ENCODE results near the gene NOX5. TPM values are rescaled to one million over a fixed set of nuclear protein-coding genes. Genes with fewer than 3 reads are reported as not detected.

Gene NOX5
- total and polyA plus RNA-seq, 2 experiments from 2014 or later: 0.11 TPM; not detected in 1

DNA sequence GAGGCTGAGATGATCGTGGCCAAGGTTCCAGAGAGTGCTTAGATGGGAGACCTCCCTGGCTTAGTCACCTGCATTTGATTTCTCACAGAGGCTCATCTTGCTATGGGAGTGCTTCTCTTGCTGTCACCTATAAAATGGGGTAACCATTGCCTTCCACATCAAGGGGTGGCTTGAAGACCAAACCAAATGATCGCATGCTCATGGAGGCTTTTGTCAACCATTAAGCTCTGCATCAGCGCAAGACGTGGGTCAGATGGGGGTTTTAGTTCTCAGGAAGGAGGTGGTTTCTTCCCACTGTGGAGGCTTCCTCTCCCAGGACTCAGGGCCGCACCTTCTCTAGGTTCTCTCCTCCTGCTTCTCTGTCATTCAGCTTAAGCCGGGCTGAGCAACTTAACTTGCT is 27.4 kb upstream of the NOX5 start:
- in situ Hi-C loops (cut with MboI): no loop called here
- Histone ChIP-seq H3K36me3 (ENCODE audit: low read depth) (no peaks in the 10 kb centered on the region), H2AFZ (no peak overlapping the region), H3F3A (ENCODE audit: insufficient read depth) (no peaks in the 10 kb centered on the region), H3K27ac (no peak overlapping the region), H3K4me1 (ENCODE audit: insufficient read depth) (no peaks in the 10 kb centered on the region), H3K79me2 (ENCODE audit: insufficient read depth) (no peaks in the 10 kb centered on the region), H3K9me3 (ENCODE audit: low read depth) (no peaks in the 10 kb centered on the region), H4K20me1 (ENCODE audit: insufficient read depth) (no peaks in the 10 kb centered on the region), H3K9ac (no peak overlapping the region), H3K4me2 (ENCODE audit: unreplicated experiment) (no peak overlapping the region), H3K9me2 (ENCODE audit: insufficient read depth) (no peaks in the 10 kb centered on the region), H3K4me3 (no peak overlapping the region), H3K27me3 (replicated peaks; ENCODE audit: insufficient read depth) (no peaks in the 10 kb centered on the region)
- no peak for DNase-seq
- TF ChIP-seq EZH2 (IDR thresholded peaks at IDR 0.05; ENCODE audit: insufficient read depth, poor library complexity, severe bottlenecking): no peak
- TF ChIP-seq EZH2phosphoT487 (IDR thresholded peaks at IDR 0.05; ENCODE audit: insufficient read depth, low read depth): no peak
- WGBS, 2 experiments (ENCODE audit: low coverage in 1 of 2, low lambda C conversion rate in 2 of 2, missing lambda C conversion rate in 2 of 2): 73 to 82% methylated on average over 6 of the region's 6 CpGs

DNA sequence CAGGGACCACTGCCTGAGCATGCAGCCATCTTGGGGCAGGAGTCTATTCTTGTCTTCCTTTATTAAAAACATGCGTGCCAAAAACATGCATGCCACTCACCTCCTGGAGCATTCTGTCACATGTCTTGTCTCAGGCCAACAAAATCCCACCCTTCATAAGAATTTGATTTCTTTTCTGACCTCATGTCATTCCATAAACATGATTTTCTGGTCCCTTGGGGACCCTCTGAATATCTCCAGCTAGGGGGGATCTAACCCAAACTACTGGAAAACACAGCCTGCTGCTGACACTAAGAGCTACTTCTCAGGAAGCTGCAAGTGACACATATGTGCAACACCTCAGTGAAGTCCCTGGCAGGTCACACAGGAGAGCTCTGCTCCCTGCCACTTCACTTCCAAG is 26.8 kb upstream of the NOX5 start:
- no peaks in the 10 kb centered on the region for H3K79me2 ChIP-seq (ENCODE audit: insufficient read depth)
- WGBS, 2 experiments (ENCODE audit: low coverage in 1 of 2, low lambda C conversion rate in 2 of 2, missing lambda C conversion rate in 2 of 2): 0 to 3% methylated on average over 1 of the region's 1 CpG
- in situ Hi-C loops (cut with MboI): no loop called here

DNA sequence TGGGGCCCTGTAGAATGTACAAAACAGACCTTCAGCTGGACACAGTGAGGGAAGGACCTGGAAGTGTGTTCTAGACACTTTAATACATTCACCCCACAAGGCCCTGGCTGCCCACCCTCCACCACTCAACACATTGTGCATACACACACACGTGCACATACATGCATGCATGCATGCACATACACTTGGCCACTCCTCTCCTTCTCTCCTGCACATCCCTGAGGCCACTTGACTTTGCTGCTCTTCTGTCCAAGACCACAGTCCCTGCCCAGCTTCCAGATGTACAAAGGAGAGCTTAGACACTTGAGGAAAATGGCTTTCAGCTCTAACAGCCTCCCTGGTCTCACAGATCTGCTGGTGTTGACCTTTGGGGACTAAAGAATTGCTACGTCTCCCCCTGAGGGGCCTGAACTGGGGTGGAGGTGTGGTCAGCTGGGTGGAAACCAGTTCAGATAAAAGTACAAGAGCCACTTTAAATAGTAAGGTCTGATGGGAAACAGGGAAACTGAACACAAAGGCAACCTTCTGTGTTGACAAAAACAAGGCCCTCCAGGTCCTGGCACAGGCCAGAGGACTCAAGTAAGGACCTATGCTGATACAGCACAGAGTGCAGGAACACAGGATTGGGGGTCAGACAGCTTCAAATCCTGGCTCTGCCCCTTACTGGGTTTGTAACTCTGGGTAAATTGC is 24.8 kb upstream of the NOX5 start:
- Histone ChIP-seq H3K27ac (no peak overlapping the region), H3K36me3 (ENCODE audit: low read depth) (no peaks in the 10 kb centered on the region), H2AFZ (no peak overlapping the region), H3K79me2 (ENCODE audit: insufficient read depth) (no peaks in the 10 kb centered on the region), H3F3A (ENCODE audit: insufficient read depth) (peaks cover 17% of the 10 kb centered on the region), H3K4me2 (ENCODE audit: unreplicated experiment) (no peak overlapping the region), H3K9me2 (ENCODE audit: insufficient read depth) (no peaks in the 10 kb centered on the region), H3K27me3 (replicated peaks; ENCODE audit: insufficient read depth) (no peaks in the 10 kb centered on the region), H4K20me1 (ENCODE audit: insufficient read depth) (no peaks in the 10 kb centered on the region), H3K9me3 (ENCODE audit: low read depth) (no peaks in the 10 kb centered on the region), H3K9ac (no peak overlapping the region), H3K4me3 (no peak overlapping the region), H3K4me1 (ENCODE audit: insufficient read depth) (peaks cover 14% of the 10 kb centered on the region)
- DNase-seq: no peak
- WGBS, 2 experiments (ENCODE audit: low coverage in 1 of 2, low lambda C conversion rate in 2 of 2, missing lambda C conversion rate in 2 of 2): 50 to 59% methylated on average over 2 of the region's 2 CpGs
- no peak for TF ChIP-seq EZH2 (IDR thresholded peaks at IDR 0.05; ENCODE audit: insufficient read depth, poor library complexity, severe bottlenecking)
- no peak for TF ChIP-seq EZH2phosphoT487 (IDR thresholded peaks at IDR 0.05; ENCODE audit: insufficient read depth, low read depth)
- in situ Hi-C loops (cut with MboI): no loop called here

More for the DNA sequence above, 26.8 kb upstream of the NOX5 start:
- no peak overlapping the region for H2AFZ ChIP-seq
- no peaks in the 10 kb centered on the region for H3K27me3 ChIP-seq (replicated peaks; ENCODE audit: insufficient read depth)
- no peaks in the 10 kb centered on the region for H3K36me3 ChIP-seq (ENCODE audit: low read depth)
- H3K9ac ChIP-seq: no peak overlapping the region
- TF ChIP-seq EZH2 (IDR thresholded peaks at IDR 0.05; ENCODE audit: insufficient read depth, poor library complexity, severe bottlenecking) (no peak), EZH2phosphoT487 (IDR thresholded peaks at IDR 0.05; ENCODE audit: insufficient read depth, low read depth) (no peak)
- H3K9me2 ChIP-seq (ENCODE audit: insufficient read depth): no peaks in the 10 kb centered on the region
- H3K9me3 ChIP-seq (ENCODE audit: low read depth): no peaks in the 10 kb centered on the region
- no peak overlapping the region for H3K27ac ChIP-seq
- DNase-seq: no peak
- H3K4me1 ChIP-seq (ENCODE audit: insufficient read depth): no peaks in the 10 kb centered on the region
- H4K20me1 ChIP-seq (ENCODE audit: insufficient read depth): no peaks in the 10 kb centered on the region
- no peaks in the 10 kb centered on the region for H3F3A ChIP-seq (ENCODE audit: insufficient read depth)
- no peak overlapping the region for H3K4me2 ChIP-seq (ENCODE audit: unreplicated experiment)
- H3K4me3 ChIP-seq: no peak overlapping the region

DNA sequence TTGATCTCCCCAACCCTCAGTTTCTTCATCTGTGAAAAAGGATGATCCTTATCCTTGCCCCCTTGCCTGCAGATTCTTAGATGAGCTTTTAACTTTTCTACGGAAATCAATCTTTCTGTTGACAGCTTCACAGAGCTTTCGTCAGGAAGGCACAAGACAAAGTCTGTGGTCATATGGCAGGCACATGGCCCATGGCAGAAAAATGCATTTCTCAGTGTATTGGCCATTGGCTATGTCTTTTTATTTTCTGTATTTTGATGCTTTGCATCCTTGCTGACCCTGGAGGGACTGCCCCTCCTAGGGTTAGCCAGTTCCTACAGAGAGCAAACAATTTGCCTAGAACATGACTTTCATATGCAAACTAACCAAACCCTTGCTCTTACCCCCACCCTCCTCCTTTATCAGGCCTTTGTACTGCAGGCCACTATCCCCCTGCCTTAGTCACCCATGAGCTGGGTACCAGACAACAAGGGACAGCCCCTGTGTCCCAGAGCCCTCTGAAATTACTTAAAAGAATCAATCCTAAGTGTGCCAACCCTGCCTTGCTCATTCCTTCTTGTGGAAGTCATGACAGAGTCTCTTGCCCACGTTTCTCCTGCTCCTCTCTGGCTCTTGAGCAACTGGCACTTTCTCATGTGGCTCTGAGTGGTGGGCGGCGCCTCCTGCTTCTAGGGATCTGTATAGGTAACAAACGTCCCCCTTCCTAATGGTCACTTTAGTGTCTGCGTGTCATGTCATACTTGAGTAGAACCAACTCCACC is 24.1 kb upstream of the NOX5 start:
- Histone ChIP-seq H3K4me2 (ENCODE audit: unreplicated experiment) (no peak overlapping the region), H3K36me3 (ENCODE audit: low read depth) (no peaks in the 10 kb centered on the region), H3K9ac (no peak overlapping the region), H3K9me2 (ENCODE audit: insufficient read depth) (no peaks in the 10 kb centered on the region), H3K27me3 (replicated peaks; ENCODE audit: insufficient read depth) (no peaks in the 10 kb centered on the region), H3K4me3 (no peak overlapping the region), H3K9me3 (ENCODE audit: low read depth) (no peaks in the 10 kb centered on the region), H3K79me2 (ENCODE audit: insufficient read depth) (no peaks in the 10 kb centered on the region), H4K20me1 (ENCODE audit: insufficient read depth) (no peaks in the 10 kb centered on the region), H3K4me1 (ENCODE audit: insufficient read depth) (peaks cover 21% of the 10 kb centered on the region), H3K27ac (no peak overlapping the region), H2AFZ (no peak overlapping the region), H3F3A (ENCODE audit: insufficient read depth) (peaks cover 18% of the 10 kb centered on the region)
- in situ Hi-C loops (cut with MboI): no loop called here
- WGBS, 2 experiments (ENCODE audit: low coverage in 1 of 2, low lambda C conversion rate in 2 of 2, missing lambda C conversion rate in 2 of 2): 58 to 65% methylated on average over 7 of the region's 7 CpGs
- TF ChIP-seq EZH2phosphoT487 (IDR thresholded peaks at IDR 0.05; ENCODE audit: insufficient read depth, low read depth): no peak
- no peak for TF ChIP-seq EZH2 (IDR thresholded peaks at IDR 0.05; ENCODE audit: insufficient read depth, poor library complexity, severe bottlenecking)
- peak; percentile 23 for DNase-seq

All from GM23248 (cell line).